HG03175 (cell line): ENCODE data around the gene LRP5.
"Not testable (repeated sequence)": the region's sequence is repeated elsewhere in the genome, so short reads cannot be mapped to it uniquely, and the experiment has no call there.

Experiments used
- ATAC-seq: cut with Tn5 transposase; IDR thresholded peaks from one replicate; pipeline ENCODE4 v1.9.1; 2021; ENCODE audit warnings: mild to moderate bottlenecking, moderate library complexity; ENCODE audit not compliant: unreplicated experiment

The LRP5 gene

GRCh38 chr11:68438658-68439259 lies 126.4 kb downstream of the LRP5 start:
- no peak for ATAC-seq

- no peak for ATAC-seq
These were observed 127.1 kb downstream of the LRP5 start for GRCh38 chr11:68439355-68440065.

- ATAC-seq, result no peak
These were observed 127.8 kb downstream of the LRP5 start for GRCh38 chr11:68440224-68440623.

- ATAC-seq, result no peak
These were observed 129.3 kb downstream of the LRP5 start for GRCh38 chr11:68441466-68442230.

- ATAC-seq, result no peak
These were observed 130.0 kb downstream of the LRP5 start for GRCh38 chr11:68442433-68442832.

DNA sequence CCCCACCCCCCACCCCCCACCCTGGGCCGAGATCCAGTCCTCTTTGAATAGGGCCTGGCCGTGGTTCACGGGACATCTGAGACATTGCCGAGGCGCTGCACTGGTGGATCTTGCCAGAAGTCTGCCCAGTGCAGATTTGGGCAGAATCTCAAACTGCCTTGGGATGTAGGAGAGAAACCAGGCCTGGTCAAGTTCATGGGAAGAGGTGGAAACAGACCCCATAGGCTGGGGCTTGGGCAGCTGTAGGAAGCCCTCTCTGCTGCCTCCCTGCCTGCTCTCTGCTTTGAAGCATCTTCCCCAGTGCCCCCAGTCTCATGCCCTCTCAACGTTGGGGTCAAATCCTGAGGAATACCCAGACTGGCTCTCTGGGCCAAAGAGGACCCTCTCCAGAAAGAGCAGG lies 132.2 kb downstream of the LRP5 start:
- no peak for ATAC-seq

GRCh38 chr11:68445531-68446035 lies 133.2 kb downstream of the LRP5 start:
- ATAC-seq, result no peak

DNA sequence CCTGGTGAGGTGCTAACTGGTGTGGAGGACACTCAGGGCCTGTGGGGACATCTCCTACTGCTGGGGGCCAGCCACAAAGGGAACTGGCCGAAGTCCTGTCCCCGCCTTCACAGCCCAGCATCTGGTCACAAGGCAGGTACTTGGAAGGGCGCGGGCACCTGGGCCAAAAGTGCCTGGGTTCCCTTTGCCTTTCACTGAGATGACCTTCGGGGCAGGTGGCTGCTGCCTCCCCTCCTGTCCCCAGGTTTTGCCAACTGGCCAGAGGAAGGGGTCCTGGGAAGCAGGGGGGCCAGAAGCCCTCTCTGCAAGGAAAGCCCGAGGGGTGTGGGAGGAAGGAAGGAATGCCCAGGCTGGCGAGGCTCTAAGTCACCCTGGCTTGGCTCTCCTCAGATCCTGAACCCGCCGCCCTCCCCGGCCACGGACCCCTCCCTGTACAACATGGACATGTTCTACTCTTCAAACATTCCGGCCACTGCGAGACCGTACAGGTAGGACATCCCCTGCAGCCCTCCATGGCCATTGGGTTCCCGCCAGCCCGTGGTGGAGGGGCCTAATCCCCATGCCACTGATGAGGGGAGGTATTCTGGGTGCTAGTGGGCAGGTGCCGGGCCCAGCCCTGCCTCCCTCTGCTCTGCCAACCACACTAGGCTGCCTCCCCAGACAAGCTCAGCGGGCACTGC lies 133.8 kb downstream of the LRP5 start:
- ATAC-seq, result no peak

DNA sequence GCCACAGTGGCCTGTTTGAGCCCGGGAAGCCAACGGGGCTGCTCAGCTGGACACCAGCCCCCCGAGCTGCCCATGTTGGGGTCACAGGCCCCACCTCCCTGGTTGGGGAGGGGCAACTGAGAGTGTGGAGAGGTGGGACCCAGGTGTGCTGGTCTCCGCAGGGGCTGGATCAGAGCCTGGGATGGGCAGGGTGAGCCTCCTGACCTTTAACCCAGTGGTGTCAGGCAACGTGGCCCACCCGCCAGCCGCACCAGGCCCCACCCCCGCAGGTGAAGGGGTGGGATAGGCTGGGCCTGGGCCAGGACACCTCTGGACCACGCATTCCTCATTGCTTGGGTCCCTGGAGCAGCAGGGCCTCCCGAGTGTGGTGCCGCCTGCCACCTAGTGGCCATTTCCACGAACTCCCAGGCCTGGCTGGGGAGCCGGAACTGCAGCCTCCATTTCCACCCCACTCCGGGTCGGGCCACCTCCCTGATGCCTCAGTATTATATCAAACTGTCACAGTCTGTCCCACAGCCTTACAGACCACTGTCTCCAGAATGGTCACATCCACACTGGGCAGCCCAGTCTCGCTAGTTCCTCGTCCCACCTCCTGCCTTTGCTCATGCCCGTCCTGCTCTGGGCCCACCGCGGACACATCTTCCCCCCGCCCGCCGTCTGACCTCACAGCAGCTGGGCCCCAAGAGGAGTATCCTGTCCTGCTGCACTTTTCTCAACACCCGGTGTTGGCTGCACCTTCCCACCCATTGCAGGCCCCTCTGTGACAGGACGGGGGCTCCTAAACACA lies 134.8 kb downstream of the LRP5 start:
- no peak for ATAC-seq

DNA sequence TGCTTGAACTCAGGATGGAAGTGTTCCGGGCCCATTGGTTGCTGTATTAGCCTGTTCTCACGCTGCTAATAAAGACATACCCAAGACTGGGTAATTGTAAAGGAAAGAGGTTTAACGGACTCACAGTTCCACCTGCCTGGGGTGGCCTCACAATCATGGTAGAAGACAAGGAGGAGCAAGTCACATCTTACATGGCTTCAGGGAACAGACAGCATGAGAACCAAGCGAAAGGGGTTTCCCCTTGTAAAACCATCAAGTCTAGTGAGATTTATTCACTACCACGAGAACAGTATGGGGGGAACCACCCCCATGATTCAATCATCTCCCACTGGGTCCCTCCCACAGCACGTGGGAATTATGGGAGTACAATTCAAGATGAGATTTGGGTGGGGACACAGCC lies 135.5 kb downstream of the LRP5 start:
- not testable (repeated sequence) for ATAC-seq

DNA sequence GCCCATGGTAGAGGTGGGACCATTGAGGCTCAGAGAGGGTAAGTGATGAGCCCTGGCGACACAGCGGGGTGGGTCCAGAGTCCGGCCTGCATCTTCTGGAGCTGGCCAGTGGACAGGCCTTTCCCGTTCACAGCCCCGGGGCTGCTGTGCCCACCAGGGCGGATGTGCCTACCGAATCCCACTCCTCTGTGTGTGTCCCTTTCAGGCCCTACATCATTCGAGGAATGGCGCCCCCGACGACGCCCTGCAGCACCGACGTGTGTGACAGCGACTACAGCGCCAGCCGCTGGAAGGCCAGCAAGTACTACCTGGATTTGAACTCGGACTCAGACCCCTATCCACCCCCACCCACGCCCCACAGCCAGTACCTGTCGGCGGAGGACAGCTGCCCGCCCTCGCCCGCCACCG lies 136.2 kb downstream of the LRP5 start:
- no peak for ATAC-seq

GRCh38 chr11:68449951-68450350 lies 137.6 kb downstream of the LRP5 start:
- no peak for ATAC-seq

GRCh38 chr11:68450711-68451110 lies 138.3 kb downstream of the LRP5 start:
- no peak for ATAC-seq

GRCh38 chr11:68454767-68455166 lies 142.4 kb downstream of the LRP5 start:
- ATAC-seq, result no peak

DNA sequence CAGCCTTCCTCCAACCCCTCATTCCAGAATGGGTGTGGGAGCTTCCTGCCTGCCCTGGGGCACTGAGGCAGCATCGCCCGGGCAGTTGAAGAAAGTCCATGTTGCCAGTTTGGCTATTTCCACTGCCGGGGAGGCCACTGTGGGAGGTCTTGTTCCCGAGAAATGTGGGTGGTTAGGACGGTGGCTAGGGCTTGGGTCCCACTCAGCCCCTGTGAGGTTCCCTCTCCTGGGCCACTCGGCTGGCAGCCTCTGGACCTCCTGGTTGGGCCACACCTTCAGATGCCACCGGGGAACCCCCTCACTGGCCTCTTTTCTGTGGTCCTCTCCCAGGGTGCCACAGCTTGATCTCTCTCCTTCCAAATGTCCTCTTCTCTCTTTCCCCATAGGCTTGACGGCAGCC lies 143.1 kb downstream of the LRP5 start:
- no peak for ATAC-seq

DNA sequence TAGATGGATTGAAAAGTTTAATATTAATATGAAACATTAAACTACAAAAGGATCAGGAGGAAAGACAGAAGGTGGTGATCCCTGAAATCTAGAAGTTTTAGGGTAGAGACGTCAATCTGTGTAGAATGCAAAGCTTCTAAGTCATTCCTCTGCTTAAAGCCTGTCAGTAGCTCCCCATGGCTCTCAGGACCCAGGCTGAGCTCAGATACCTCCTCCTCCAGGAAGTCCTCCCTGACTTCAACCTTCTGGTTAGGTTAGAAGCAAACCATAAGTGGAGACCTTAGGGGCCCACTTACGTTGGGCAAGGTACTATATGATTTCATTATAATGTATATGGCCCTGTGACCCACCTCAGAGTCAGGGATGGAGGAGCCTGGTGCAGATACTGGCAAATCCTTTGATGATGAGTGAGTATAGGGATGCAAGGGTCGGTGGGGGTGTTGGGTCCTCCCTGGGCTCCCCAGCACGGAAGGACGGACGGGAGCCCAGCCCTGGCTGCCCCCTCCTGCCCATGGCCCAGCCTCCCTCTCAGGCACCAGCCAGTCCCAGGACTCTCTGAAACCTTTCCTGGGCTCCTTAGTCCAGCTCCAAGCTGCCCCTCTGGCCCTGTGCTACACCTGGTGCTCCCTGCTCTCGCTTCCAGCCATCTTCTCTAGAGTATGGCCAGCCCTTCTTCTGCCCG lies 145.0 kb downstream of the LRP5 start:
- ATAC-seq, result no peak

DNA sequence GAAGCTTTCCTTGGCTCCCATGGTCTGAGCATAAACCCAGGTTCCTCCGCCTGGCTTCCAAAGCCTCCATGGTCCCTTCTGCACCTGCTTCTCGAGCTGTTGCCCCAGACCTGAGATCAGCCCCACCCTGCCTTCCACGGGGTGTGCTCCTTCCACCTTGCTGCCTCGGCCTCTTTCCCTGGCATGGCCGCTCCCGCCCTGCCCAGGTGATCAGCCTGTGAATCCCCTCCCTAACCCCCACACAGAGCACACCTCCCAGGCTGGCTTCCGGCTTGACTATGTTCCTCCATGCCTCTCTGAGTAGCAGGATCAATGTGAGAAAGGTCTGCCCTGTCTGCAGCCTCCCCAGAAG lies 145.5 kb downstream of the LRP5 start:
- ATAC-seq, result no peak

DNA sequence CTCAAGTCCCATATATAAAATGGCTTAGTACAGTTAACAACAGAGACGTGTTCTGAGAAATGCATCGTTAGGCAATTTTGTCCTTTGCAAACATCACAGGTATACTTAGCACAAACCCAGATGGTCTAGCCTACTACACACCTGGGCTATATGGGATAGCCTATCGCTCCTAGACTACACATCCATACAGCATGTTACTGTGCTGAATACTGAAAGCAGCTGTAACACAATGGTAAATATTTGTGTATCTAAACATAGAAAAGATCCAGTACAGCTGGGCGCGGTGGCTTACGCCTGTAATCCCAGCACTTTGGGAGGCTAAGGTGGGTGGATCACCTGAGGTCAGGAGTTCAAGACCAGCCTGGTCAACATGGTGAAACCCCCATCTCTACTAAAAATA lies 145.9 kb downstream of the LRP5 start:
- ATAC-seq, result not testable (repeated sequence)

GRCh38 chr11:68459886-68460740 lies 147.7 kb downstream of the LRP5 start:
- ATAC-seq, result peak; percentile 85
